Loucy (cell line): ENCODE results near the gene ARHGAP45.

Experiments
- H2AFZ ChIP-seq: fragments of 200-600 bp; sonication (generic); 2 replicates; pipeline ENCODE4 v1.6.0; 2016; ENCODE audit warnings: antibody characterized with exemption, mild to moderate bottlenecking, low read length, moderate library complexity
- H3F3A ChIP-seq: fragments of 200-600 bp; 2 replicates; pipeline ENCODE4 v1.6.0; 2016; ENCODE audit warnings: antibody characterized with exemption, low read depth, mild to moderate bottlenecking
- H3K27me3 ChIP-seq: fragments of 200-600 bp; sonication (generic); 2 replicates; pipeline ENCODE4 v1.6.1; 2014; ENCODE audit warnings: low read length, mild to moderate bottlenecking; ENCODE audit not compliant: insufficient read depth, poor library complexity, severe bottlenecking
- H3K36me3 ChIP-seq: fragments of 200-600 bp; sonication (generic); 2 replicates; pipeline ENCODE4 v1.6.1; 2016; ENCODE audit warnings: low read length; ENCODE audit not compliant: insufficient read depth
- H3K4me1 ChIP-seq: fragments of 200-600 bp; sonication (generic); 2 replicates; pipeline ENCODE4 v1.5.1; 2014; ENCODE audit warnings: low read length, mild to moderate bottlenecking; ENCODE audit not compliant: insufficient read depth, poor library complexity, severe bottlenecking
- H3K4me2 ChIP-seq: fragments of 200-600 bp; sonication (generic); 2 replicates; pipeline ENCODE4 v1.6.0; 2014; ENCODE audit warnings: antibody characterized with exemption, low read length, low read depth, mild to moderate bottlenecking; ENCODE audit not compliant: poor library complexity, severe bottlenecking
- H3K4me3 ChIP-seq: fragments of 200-600 bp; sonication (generic); 2 replicates; pipeline ENCODE4 v1.5.1; 2014; ENCODE audit warnings: low read length, mild to moderate bottlenecking, mixed read lengths; ENCODE audit not compliant: poor library complexity, severe bottlenecking
- H3K79me2 ChIP-seq: fragments of 200-600 bp; sonication (generic); 2 replicates; pipeline ENCODE4 v1.6.1; 2014; ENCODE audit warnings: low read length; ENCODE audit not compliant: insufficient read depth
- H3K9ac ChIP-seq: fragments of 200-600 bp; sonication (generic); 2 replicates; pipeline ENCODE4 v1.6.0; 2014; ENCODE audit warnings: mild to moderate bottlenecking, low read depth, low read length, moderate library complexity; ENCODE audit not compliant: poor library complexity, severe bottlenecking
- H3K9me2 ChIP-seq: fragments of 200-600 bp; sonication (generic); replicated peaks from 2 replicates; pipeline ENCODE4 v1.6.1; 2016; ENCODE audit warnings: low read depth, low read length, mixed read lengths
- H3K9me3 ChIP-seq: fragments of 200-600 bp; sonication (generic); 2 replicates; pipeline ENCODE4 v1.6.1; 2014; ENCODE audit warnings: mild to moderate bottlenecking, antibody characterized with exemption, low read length, low read depth; ENCODE audit not compliant: insufficient read depth
- H4K20me1 ChIP-seq: fragments of 200-600 bp; sonication (generic); 2 replicates; pipeline ENCODE4 v1.6.0; 2014; ENCODE audit warnings: antibody characterized with exemption, low read length, mild to moderate bottlenecking; ENCODE audit not compliant: insufficient read depth, poor library complexity, severe bottlenecking
- EZH2phosphoT487 ChIP-seq: fragments of 200-600 bp; IDR thresholded peaks from 2 replicates; pipeline ENCODE4 v1.6.1; 2018; ENCODE audit warnings: antibody characterized with exemption, mild to moderate bottlenecking, moderate library complexity, borderline replicate concordance
- TF ChIP-seq, protein P1 (sequence below): fragments of 200-600 bp; sonication (generic); conservative IDR thresholded peaks from 2 replicates; pipeline ENCODE4 v1.5.1; 2014; ENCODE audit warnings: mild to moderate bottlenecking, antibody characterized with exemption, low read length

ARHGAP45 gene

DNA sequence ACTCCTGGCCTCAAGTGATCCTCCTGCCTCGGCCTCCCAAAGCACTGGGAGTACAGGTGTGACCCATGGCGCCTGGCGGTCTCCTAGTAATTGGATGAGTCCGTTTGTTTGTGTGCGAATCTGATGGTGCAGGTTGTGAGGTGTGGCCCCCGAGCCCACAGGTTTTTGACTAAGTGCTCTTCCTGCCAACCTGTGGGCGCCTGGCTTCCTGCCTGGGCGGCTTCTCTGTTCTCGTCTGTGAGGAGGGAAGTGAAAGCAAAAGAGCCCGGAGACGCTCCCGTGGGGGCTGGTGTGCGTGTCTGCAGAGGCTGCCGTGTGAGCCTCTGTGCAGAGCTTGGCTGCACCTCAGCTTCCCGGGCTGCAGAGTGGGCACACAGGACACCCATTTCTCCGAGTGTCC, 10.0 kb downstream of the ARHGAP45 start:
- Histone ChIP-seq H2AFZ (no peak overlapping the region), H3K4me1 (peaks cover 37% of the 10 kb centered on the region), H3K9me2 (no peaks in the 10 kb centered on the region), H3K9ac (peak overlapping the region; percentile 70), H3K27me3 (no peaks in the 10 kb centered on the region), H4K20me1 (peaks cover 5% of the 10 kb centered on the region), H3K9me3 (no peaks in the 10 kb centered on the region), H3K36me3 (peaks cover 16% of the 10 kb centered on the region; the same call in 1 of the 2 replicates), H3K79me2 (peaks cover 16% of the 10 kb centered on the region), H3F3A (peaks cover 4% of the 10 kb centered on the region; the same call in 1 of the 2 replicates), H3K4me3 (peak overlapping the region; percentile 74), H3K4me2 (peak overlapping the region; percentile 79)
- TF ChIP-seq EZH2phosphoT487, result no peak
- TF ChIP-seq, protein P1, sequence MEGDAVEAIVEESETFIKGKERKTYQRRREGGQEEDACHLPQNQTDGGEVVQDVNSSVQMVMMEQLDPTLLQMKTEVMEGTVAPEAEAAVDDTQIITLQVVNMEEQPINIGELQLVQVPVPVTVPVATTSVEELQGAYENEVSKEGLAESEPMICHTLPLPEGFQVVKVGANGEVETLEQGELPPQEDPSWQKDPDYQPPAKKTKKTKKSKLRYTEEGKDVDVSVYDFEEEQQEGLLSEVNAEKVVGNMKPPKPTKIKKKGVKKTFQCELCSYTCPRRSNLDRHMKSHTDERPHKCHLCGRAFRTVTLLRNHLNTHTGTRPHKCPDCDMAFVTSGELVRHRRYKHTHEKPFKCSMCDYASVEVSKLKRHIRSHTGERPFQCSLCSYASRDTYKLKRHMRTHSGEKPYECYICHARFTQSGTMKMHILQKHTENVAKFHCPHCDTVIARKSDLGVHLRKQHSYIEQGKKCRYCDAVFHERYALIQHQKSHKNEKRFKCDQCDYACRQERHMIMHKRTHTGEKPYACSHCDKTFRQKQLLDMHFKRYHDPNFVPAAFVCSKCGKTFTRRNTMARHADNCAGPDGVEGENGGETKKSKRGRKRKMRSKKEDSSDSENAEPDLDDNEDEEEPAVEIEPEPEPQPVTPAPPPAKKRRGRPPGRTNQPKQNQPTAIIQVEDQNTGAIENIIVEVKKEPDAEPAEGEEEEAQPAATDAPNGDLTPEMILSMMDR, result no peak

DNA sequence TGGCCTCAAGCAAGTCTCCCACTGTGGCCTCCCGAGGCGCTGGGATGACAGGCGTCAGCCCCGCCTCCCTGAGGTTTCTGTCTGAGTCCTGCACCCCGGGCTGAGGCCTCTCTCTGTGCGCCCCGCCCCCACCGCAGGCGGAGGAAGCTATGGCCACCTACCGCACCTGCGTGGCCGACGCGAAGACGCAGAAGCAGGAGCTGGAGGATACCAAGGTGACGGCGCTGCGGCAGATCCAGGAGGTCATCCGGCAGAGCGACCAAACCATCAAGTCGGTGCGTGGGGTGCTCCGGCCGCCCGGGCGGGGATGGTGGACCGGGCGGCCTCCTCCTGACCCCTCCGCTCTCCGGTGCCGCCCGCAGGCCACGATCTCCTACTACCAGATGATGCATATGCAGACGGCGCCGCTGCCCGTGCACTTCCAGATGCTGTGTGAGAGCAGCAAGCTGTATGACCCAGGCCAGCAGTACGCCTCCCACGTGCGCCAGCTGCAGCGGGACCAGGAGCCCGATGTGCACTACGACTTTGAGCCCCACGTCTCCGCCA, 12.7 kb downstream of the ARHGAP45 start:
- Histone ChIP-seq H3K9ac (no peak overlapping the region), H3K4me2 (no peak overlapping the region), H3K79me2 (peaks cover 6% of the 10 kb centered on the region), H2AFZ (no peak overlapping the region), H3K27me3 (no peaks in the 10 kb centered on the region), H3K4me1 (peaks cover 29% of the 10 kb centered on the region), H4K20me1 (peaks cover 6% of the 10 kb centered on the region), H3K4me3 (no peak overlapping the region), H3K9me3 (no peaks in the 10 kb centered on the region), H3F3A (peaks cover 4% of the 10 kb centered on the region; the same call in 1 of the 2 replicates), H3K36me3 (peaks cover 27% of the 10 kb centered on the region; the same call in 1 of the 2 replicates), H3K9me2 (no peaks in the 10 kb centered on the region)
- TF ChIP-seq, protein P1, result no peak
- no peak for TF ChIP-seq EZH2phosphoT487

DNA sequence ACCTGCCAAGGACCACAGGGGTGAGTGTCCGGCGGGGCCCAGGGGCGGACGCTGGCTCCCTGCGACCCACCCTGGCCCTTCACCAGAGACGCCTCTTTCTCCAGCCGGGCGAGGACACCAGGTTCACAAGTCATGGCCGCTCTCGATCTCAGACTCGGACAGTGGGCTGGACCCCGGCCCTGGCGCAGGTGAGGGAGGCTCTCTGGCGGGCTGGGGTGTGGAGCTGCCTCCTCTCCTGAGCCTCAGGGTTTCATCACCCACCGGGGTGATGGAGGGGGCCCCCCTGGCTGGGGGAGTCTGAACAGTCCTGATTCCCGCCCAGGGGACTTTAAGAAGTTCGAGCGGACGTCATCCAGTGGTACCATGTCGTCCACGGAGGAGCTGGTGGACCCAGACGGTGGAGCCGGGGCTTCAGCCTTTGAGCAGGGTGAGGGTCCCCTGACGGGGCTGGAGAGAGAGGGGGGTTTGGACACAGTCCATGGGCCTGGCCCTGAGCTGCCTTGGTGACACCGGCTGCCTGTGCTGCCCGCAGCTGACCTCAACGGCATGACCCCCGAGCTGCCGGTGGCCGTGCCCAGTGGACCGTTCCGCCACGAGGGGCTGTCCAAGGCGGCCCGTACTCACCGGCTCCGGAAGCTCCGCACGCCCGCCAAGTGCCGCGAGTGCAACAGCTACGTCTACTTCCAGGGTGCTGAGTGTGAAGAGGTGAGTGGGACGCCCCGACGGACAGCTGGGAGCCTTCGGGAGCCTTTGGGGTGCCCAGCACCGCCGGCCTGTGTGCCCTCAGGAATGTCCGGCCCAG, 13.6 kb downstream of the ARHGAP45 start:
- H4K20me1 ChIP-seq, result peaks cover 6% of the 10 kb centered on the region

More for the DNA sequence above, 13.6 kb downstream of the ARHGAP45 start:
- H3K36me3 ChIP-seq, result peaks cover 30% of the 10 kb centered on the region; the same call in 1 of the 2 replicates
- H2AFZ ChIP-seq, result no peak overlapping the region
- H3K27me3 ChIP-seq, result no peaks in the 10 kb centered on the region
- H3K4me2 ChIP-seq, result no peak overlapping the region
- TF ChIP-seq, protein P1, result no peak
- no peak for TF ChIP-seq EZH2phosphoT487
- H3F3A ChIP-seq, result peaks cover 3% of the 10 kb centered on the region; the same call in 1 of the 2 replicates
- no peaks in the 10 kb centered on the region for H3K9me3 ChIP-seq
- H3K4me3 ChIP-seq, result no peak overlapping the region
- H3K9me2 ChIP-seq, result no peaks in the 10 kb centered on the region
- H3K79me2 ChIP-seq, result peaks cover 6% of the 10 kb centered on the region
- H3K4me1 ChIP-seq, result peaks cover 22% of the 10 kb centered on the region
- no peak overlapping the region for H3K9ac ChIP-seq
